ENCODE measurements around the gene STK25.

Gene STK25

DNA sequence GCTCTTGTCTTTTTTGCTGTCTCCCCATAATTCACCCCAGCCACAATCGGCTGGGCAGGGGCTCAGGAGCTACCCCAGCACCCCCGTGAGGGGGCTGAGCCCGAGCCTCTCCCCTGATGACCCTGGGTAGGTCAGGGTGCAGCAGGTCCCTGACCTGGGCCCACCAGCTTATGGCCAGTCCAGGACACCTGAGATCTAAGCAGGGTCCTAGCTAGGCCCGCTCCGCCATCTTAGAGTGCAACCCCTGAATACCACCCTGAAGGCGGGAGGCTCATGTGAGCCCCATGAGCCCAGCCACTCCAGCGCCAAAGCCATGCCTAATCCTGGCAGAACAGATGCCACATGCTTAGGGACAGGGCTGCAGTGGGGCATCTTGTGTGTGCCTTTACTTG lies 16.2 kb downstream of the STK25 start:
- DNase-seq, result no peak

GRCh38 chr2:241491549-241492173 lies 16.7 kb downstream of the STK25 start:
- DNase-seq, result no peak

GRCh38 chr2:241490825-241491506 lies 17.4 kb downstream of the STK25 start:
- DNase-seq, result no peak

DNA sequence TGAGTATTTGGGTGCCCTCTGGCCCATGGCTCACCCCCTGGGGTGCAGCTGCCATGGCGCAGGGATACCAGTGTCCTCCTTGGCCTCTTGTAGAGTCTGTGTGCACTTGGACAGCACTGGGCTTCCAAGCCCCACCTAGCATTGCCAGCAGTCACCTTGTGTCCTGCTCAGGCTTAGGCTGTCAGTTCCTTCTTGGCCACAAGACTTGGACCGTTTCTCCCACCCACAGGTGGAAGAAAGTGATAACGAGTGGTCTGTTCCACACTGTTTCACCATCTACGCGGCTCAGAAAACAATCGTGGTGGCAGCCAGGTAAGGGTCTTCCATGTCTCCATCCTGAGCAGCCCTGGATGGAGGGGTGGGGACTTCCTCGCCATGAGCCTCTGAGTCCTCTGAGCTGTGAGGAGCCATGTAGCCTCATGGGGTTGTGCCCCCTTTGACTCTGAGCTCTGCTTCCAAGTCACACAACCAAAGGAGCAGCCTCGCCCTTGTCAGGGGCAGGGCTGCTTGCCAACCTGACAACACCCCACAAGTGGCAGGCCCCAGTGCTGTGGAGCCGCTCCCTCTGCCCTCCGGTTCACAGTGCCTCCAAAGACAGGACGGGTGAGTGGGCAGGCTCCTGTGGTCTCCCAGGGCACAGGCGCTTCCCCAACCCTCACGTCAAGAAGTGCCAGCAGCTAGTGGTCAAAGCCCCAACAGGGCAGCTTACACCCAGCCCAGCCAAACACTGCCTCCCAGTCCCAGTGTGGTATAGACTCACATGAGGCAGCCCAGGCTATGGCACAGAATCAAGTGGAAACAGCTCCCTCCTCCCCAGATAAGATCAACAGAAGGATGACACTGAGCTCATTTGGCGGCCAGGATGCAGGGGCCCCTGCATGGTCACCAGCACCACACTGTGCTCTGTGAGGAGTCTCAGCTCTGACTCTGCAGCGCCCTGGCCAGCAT lies 18.4 kb downstream of the STK25 start:
- DNase-seq, result no peak

- no peak for DNase-seq
Observed at GRCh38 chr2:241489088-241489487, 19.3 kb downstream of the STK25 start.

GRCh38 chr2:241485172-241485911 lies 23.0 kb downstream of the STK25 start:
- DNase-seq, result no peak

GRCh38 chr2:241483305-241483704 lies 25.1 kb downstream of the STK25 start:
- no peak for DNase-seq

DNA sequence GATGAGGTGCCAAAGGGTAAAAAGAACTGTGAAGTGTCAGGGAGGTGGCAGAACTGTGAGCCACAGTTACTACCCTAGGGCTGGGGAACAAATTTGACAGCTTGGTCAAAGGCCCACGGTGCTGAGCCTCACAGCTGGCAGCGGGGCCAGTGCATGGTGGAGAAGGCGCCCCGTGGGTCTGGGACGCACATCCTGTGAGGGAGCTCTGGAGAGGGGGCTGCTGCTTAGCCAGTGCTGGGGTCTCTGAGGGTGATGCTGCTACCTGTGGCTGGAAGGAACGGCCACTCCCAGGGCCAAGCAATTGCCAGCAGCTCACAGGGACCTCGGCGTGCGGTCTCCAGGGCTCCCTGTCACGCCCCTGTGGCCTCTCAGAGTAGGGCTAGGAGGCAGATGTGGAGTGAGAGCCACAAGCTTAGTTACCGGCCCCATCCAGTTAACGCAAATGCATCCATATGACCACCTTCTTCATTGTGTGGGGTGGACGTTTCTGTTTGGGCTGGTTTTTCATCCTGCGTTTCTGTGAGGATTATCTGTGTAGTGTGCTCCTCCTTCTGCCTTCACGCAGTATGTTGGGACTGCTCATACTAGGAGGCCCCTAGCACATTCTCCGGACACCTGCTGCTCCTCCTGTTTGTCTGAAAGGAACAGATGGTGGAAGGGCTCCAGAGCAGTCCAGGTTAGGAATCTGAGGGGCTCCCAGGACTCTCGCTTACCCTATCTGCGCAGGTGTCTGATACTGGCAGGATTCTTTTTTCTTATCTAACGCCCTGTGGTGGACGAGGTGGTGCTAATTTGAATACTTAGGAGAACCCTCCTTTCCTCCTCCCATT lies 26.0 kb downstream of the STK25 start:
- no peak for DNase-seq

GRCh38 chr2:241481687-241482086 lies 26.7 kb downstream of the STK25 start:
- DNase-seq, result no peak

DNA sequence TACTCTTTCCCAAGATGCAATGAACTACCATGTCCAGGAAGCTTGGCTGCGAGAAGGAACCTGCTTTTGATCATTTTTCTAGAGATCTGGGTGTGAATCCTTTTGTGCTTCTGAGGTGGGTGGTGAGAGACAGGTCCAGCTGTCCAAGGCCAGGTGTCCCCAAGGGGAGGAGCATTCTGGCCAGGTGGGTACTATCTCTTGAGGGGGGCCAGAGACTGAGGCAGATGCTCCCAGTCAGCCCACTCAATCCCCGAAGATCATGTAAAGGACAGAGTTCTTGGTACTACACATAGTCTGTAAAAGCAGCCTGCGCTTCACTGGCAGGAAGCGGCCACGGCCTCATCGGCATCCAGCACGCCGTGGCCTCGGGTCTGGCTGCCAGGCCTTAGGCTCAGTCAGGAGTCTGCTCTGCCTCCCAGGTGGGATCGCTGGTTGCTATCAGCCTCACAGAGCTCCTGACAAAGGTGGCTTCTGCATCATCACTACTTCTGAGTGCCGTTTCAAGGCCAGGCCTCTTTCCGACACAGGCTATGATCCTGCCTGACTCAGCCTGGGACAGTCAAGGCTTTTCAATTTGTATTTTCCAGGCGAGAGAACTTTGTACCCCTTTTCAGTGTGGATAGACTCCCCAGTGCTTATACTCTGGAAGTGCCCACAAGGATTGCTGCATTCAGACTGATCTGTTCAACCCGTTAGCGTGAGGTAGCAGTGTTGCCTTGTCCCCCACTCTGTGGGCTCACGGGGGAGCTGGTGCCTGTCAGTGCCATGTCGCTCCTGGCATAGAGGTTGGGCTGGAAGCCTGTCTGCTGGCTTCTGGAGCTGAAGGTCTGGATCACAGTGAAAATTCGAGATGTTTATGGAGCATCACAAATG lies 29.1 kb downstream of the STK25 start:
- no peak for DNase-seq

DNA sequence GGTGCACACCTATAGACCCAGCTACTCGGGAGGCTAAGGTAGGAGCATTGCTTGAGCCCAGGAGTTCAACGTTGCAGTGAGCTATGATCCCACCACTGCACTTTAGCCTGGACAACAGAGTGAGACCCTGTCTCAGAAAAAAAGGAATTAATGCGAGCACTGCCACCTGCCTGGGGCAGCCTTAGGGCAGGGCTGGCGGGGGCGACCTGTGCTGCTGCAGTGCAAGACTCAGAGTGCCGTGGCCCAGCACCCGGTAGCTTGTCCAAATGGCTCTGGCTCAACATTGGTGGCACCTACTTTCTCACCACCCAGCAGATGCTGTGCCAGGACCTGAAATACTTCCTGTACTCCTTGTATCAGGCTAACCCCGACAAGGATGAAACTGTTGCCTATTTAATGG lies 30.2 kb downstream of the STK25 start:
- no peak for DNase-seq

DNA sequence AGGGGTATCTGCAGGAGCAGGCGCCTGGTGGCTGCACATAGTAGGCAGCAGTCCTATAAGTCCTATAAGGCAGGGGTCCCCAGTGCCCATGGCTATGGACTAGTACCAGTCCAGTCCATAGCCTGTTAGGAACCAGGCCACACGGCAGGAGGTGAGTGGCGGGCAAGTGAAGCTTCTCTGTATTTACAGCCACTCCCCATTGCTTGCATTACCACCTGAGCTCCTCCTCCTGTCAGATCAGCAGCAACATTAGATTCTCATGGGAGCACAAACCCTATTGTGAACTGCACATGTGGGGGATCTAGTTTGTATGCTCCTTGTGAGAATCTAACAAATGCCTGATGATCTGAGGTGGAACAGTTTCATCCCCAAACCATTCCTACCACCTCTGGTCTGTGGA lies 33.1 kb downstream of the STK25 start:
- DNase-seq, result no peak

GRCh38 chr2:241473399-241473798 lies 35.0 kb downstream of the STK25 start:
- DNase-seq, result no peak

GRCh38 chr2:241469746-241470145 lies 38.6 kb downstream of the STK25 start:
- no peak for DNase-seq

GRCh38 chr2:241468476-241468781 lies 40.0 kb downstream of the STK25 start:
- no peak for DNase-seq

- DNase-seq, result no peak
Observed at GRCh38 chr2:241467777-241468475, 40.5 kb downstream of the STK25 start.

GRCh38 chr2:241466230-241466629 lies 42.2 kb downstream of the STK25 start:
- no peak for DNase-seq

GRCh38 chr2:241465543-241465942 lies 42.8 kb downstream of the STK25 start:
- no peak for DNase-seq

- DNase-seq, result no peak
Observed at GRCh38 chr2:241463276-241464135, 44.9 kb downstream of the STK25 start.
